GM12865 (cell line): Measurements from ENCODE around the gene TP73.
A peak's percentile ranks its signal among the peaks of the same experiment; 100 is the strongest.
"Not testable (repeated sequence)": the region's sequence is repeated elsewhere in the genome, so short reads cannot be mapped to it uniquely, and the experiment has no call there.

Source experiments
- DNase-seq: peaks from one replicate; pipeline ENCODE4 v3.0.0; 2010; ENCODE audit warnings: low read depth
- H3K4me3 ChIP-seq: 2 replicates; pipeline ENCODE4 v1.5.1; 2011; ENCODE audit warnings: mild to moderate bottlenecking, low read depth, low read length, control low read depth
- TF ChIP-seq, protein P1 (sequence below): IDR thresholded peaks from 2 replicates; pipeline ENCODE4 v1.5.1; 2011; ENCODE audit warnings: low read length, control low read depth, low read depth, inconsistent platforms; ENCODE audit not compliant: insufficient read depth; ENCODE audit errors: missing control alignments

The TP73 gene

DNA sequence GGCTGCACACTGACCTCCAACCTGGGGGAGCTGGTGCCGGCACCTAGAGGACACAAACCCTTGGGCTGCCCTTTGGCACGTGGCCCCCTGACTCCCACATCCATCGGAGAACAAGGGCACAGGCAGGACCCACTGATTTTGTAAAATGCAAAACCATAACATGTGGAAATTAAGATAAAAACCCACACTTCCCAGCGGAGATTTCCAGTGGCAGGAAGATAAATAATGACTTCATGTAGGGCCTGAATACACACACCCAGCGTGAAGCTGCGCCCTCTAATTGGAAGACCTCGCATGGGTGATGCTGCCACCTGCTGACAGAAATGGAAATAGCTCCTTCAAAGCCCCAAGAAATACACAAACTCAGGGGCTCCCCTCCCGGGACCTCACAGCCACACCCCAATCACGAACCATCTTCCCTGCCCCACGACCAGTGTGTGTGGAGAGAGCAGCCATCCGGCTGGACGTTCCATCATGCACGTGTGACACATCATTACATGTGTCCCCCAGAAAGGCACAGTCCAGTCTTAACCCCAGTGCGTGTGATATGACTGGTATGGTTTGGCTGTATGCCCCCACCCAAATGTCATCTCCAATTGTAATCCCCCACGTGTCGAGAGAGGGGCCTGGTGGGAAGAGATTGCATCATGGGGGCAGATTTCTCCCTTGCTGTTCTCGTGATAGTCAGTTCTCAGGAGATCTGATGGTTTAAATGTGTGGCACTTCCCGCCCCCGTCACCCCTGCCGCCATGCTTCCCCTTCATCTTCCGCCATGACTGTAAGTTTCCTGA, 33.2 kb upstream of the TP73 start:
- TF ChIP-seq, protein P1, sequence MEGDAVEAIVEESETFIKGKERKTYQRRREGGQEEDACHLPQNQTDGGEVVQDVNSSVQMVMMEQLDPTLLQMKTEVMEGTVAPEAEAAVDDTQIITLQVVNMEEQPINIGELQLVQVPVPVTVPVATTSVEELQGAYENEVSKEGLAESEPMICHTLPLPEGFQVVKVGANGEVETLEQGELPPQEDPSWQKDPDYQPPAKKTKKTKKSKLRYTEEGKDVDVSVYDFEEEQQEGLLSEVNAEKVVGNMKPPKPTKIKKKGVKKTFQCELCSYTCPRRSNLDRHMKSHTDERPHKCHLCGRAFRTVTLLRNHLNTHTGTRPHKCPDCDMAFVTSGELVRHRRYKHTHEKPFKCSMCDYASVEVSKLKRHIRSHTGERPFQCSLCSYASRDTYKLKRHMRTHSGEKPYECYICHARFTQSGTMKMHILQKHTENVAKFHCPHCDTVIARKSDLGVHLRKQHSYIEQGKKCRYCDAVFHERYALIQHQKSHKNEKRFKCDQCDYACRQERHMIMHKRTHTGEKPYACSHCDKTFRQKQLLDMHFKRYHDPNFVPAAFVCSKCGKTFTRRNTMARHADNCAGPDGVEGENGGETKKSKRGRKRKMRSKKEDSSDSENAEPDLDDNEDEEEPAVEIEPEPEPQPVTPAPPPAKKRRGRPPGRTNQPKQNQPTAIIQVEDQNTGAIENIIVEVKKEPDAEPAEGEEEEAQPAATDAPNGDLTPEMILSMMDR, result peak; percentile 76
- peak; percentile 80 for DNase-seq
- no peak overlapping the region for H3K4me3 ChIP-seq

DNA sequence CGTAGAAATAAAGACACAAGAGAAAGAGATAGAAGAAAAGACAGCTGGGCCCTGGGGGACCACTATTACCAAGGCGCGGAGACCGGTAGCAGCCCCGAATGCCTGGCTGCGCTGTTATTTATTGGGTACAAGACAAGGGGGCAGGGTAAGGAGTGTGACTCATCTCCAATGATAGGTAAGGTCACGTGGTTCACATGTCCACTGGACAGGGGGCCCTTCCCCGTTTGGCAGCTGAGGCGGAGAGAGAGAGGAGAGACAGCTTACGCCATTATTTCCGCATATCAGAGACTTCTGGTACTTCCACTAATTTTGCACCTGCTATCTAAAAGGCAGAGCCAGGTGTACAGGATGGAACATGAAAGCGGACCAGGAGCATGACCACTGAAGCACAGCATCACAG, 31.6 kb upstream of the TP73 start:
- DNase-seq, result no peak
- TF ChIP-seq, protein P1, result no peak

DNA sequence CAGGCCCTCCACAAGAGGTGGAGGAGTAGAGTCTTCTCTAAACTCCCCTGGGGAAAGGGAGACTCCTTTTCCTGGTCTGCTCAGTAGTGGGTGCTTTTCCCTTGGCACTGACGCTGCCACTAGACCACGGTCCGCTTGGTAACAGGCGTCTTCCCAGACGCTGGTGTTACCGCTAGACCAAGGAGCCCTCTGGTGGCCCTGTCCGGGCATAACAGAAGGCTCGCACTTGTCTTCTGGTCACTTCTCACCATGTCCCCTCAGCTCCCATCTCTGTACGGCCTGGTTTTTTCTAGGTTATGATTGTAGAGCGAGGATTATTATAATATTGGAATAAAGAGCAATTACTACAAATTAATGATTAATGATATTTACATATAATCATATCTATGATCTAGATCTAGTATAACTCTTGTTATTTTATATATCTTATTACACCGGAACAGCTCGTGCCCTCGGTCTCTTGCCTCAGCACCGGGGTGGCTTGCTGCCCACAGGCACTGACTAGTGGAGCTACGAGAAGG, 31.1 kb upstream of the TP73 start:
- TF ChIP-seq, protein P1, result peak; percentile 52
- peak; percentile 30 for DNase-seq
- not testable (repeated sequence) for H3K4me3 ChIP-seq

More for the DNA sequence above, 31.6 kb upstream of the TP73 start:
- no peak overlapping the region for H3K4me3 ChIP-seq

DNA sequence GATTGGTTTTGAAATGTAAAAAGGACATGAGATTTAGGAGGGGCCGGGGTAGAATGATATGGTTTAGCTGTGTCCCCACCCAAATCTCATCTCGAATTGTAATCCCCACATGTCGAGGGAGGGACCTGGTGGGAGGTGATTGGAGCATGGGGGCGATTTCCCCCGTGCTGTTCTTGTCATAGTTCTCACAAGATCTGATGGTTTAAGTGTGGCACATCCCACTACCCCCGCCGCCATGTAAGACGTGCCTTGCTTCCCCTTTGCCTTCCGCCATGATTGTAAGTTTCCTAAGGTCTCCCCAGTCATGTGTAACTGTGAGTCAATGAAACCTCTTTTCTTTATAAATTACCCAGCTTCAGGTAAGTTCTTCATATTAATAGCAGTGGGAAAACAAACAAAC, 30.2 kb upstream of the TP73 start:
- DNase-seq, H3K4me3 ChIP-seq: not testable (repeated sequence)

DNA sequence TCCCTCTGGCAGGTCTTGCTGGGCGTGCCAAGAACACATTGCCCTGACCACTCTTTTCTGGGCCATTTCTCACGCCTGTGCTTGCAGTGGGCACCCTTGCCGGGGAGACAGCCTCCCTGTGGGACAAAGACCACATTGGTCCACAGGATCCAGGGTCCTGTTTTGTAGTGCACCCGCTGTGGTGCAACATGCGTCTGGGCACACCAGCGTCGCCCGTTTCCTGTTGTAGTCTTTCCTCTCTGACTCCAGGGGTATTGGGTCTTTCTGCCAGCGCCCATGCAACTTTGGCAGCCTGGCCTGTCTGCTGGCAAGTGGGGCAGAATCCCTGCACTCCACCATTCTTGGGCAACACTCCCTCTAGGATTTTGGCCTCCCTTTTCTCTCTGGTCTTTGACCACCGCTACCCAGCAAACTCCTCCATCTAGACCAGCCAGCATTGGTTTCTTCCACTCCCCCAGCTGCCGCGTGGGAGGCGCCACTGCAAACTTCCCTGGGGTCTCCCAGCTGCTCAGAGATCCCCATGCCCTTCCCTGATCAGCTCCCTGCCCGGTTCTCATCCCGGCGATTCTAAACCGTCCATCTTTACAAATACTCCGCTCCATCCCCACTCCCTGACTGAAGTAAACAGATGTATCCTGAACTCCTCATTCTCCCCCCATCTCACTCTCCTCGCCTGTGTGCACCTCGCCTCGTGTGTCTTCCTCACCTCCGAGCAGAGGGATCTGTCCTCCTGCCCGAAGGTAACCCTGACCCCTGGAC, 28.7 kb upstream of the TP73 start:
- H3K4me3 ChIP-seq, result peak overlapping the region; percentile 91
- no peak for DNase-seq
- TF ChIP-seq, protein P1, result no peak

DNA sequence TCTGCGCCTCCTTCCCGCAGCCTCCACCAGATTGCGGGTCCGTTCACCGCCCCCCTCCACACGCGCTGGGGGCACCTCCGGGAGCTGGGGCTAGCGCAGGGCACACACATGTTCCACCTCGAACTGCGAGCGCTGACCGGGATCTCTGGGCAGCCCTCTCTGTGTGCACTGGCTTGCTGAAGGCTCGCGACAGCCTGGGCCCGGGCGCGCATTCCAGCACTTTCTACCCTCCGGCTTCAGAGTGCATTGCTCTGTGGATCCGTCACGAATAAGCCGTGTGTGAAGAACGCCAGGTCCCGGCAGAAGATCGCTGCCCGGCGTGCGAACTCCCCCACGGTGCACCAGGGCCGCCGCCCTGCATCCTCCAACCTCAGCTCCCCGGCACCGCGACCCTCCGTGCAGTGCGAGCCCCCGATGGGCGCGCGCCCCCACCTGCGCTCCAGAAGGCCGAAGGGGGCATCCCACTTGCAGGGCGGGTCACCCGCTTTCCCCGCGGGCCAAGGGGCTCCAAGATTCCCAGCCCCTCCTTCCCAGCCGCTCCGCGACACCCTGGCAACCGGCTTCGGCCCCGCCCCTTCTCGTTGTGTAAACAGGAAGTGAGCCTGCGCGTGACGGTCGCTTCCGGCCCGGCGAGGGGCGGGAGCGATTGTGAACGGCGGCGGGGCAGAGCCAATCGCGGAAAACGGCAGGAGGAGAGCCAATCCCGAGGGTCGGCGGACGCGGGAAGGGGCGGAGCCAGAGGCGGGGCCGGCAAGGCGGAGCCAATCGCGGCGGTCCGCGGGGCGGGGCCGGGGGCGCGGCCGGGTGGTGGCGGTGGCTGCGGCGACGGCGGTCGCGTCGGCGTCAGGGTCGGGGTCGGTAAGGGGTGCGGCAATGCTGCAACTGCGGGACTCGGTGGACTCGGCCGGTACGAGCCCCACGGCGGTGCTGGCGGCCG, 27.8 kb upstream of the TP73 start, which contains the start of gene TPRG1L:
TSS of gene TPRG1L (plus strand) at position 816 of the 937 bp plus-strand sequence. CDS start at position 874, 58 bp downstream.
- TF ChIP-seq, protein P1, result no peak
- DNase-seq, result peak; percentile 96

More for the DNA sequence above, 27.8 kb upstream of the TP73 start, which contains the start of gene TPRG1L:
- peak within 1 kb of the TSS; percentile 91 for H3K4me3 ChIP-seq
